Neural progenitor cell (in vitro differentiated cells): ENCODE measurements around the gene CHRNB4.

Source experiments
- CTCF ChIP-seq: fragments of 200-600 bp; sonication (generic); IDR thresholded peaks from 2 replicates; pipeline ENCODE4 v1.5.1; 2017; ENCODE audit warnings: antibody characterized with exemption, mild to moderate bottlenecking
- EZH2 ChIP-seq: fragments of 200-600 bp; sonication (generic); IDR thresholded peaks from 2 replicates; pipeline ENCODE4 v1.6.1; 2017; ENCODE audit warnings: antibody characterized with exemption, mild to moderate bottlenecking, moderate library complexity

DNA sequence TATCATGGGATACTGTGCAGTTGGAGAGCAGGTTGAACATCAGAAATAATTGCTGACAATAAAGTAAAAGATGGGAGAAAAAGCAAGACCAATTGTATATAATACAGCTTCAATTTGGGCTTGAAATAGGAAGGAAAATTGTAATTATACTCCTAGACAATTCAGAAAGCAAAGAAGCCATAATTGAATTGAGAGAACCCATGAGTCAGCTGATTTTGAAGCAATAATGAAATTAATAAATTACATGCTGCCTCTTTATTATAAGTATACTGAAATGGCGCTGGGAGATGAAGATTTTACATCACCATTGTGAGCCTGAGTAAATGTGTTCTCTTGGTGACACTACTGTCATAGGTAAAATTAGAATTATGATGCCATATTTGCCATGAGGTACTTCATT lies 43.4 kb downstream of the CHRNB4 start:
- TF ChIP-seq CTCF (no peak), EZH2 (no peak)
